GM15510 (cell line): ENCODE measurements around the gene S100A6.

ENCODE experiments used
- POLR2A ChIP-seq: IDR thresholded peaks from 3 replicates; pipeline ENCODE4 v1.6.1; 2011; ENCODE audit warnings: borderline replicate concordance; ENCODE audit not compliant: insufficient read length; ENCODE audit errors: extremely low read depth

The S100A6 gene

GRCh38 chr1:153535242-153536011 is at the start of gene S100A6:
S100A6 (minus strand) TSS chr1:153535991; CDS start chr1:153535339, 652 bp downstream.
- TF ChIP-seq POLR2A = peak; percentile 23

DNA sequence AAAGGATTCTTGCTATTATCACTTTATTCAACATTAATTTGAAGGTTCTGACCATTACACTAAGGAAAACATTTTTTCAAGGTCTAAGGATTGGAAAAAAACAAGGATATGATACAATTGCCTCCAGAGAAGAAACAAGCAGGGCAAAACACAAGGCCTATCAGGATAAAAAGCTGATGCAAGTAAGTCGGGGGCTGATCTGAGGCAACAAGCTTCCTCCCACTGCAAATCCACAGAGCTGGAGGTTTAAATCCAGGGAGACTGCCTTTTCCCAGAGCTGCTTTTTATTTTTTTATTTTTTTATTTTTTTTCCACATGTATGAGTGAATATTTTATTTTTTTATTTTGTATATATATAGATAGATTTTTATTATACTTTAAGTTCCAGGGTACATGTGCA is 49.2 kb upstream of the S100A6 start:
- no peak for TF ChIP-seq POLR2A

GRCh38 chr1:153583976-153584375 is 48.2 kb upstream of the S100A6 start:
- TF ChIP-seq POLR2A = no peak

DNA sequence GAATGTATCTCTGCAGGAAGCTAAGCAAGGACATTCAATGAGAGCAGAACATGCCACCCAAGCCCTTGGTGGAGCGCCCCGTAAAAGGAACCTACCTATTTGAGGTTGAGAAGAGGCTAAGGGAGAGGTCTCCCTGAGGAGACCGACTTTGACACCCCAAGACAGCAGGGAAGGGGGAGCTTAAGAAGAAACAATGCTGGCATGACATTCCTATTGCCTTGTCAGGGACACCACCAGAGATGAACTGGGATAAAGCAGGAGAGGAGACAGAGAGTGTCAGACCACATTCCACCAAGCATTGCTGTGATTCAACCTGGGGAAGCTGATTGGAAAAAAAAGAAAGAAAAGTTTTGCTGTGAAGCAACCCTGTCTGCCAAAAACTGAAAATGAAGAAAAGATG is 43.1 kb upstream of the S100A6 start:
- TF ChIP-seq POLR2A = no peak

GRCh38 chr1:153578490-153578889 is 42.7 kb upstream of the S100A6 start:
- no peak for TF ChIP-seq POLR2A

- TF ChIP-seq POLR2A = no peak
Observed at GRCh38 chr1:153577624-153578051, 41.8 kb upstream of the S100A6 start.

- TF ChIP-seq POLR2A = no peak
Observed at GRCh38 chr1:153577138-153577537, 41.3 kb upstream of the S100A6 start.

DNA sequence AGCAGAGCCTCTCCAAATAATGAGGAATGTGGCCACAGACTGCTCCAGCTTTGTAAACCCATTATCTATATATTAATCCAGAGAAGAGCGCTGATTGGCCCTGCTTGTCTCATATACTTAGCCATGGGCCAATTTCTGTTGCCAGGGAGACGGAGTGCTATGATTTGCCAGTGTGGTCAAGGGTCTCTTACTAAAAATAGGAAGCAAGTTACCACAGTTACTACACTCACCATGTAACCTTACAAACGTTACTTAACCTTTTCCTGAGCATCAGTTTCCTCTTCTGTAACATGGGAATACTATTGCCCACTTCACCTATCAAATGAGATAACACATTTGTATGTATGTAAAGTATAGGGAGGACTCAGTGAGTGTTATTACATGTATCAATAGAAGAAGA is 37.6 kb upstream of the S100A6 start:
- TF ChIP-seq POLR2A = no peak

- no peak for TF ChIP-seq POLR2A
Observed at GRCh38 chr1:153572569-153573015, 36.8 kb upstream of the S100A6 start.

GRCh38 chr1:153571706-153572105 is 35.9 kb upstream of the S100A6 start:
- TF ChIP-seq POLR2A = no peak

- no peak for TF ChIP-seq POLR2A
Observed at GRCh38 chr1:153570874-153571273, 35.1 kb upstream of the S100A6 start.

- TF ChIP-seq POLR2A = no peak
Observed at GRCh38 chr1:153569465-153569864, 33.7 kb upstream of the S100A6 start.

- no peak for TF ChIP-seq POLR2A
Observed at GRCh38 chr1:153568367-153569099, 32.7 kb upstream of the S100A6 start.

- TF ChIP-seq POLR2A = no peak
Observed at GRCh38 chr1:153567621-153568366, 32.0 kb upstream of the S100A6 start.
